Kidney (tissue), 14 donors: ENCODE measurements around the gene KIF5C. TPM values are rescaled to one million over a fixed set of nuclear protein-coding genes. Genes with fewer than 3 reads are reported as not detected.

Source experiments
- DNase-seq, 5 donors: peaks; one replicate each; pipeline ENCODE4 v3.0.0-alpha.2; 2013 to 2020
- FAIRE-seq: peaks from 2 replicates; lab custom pipeline; 2012; peaks lifted over from hg19 to GRCh38; lab: Jason Lieb, UNC
- H3K27ac ChIP-seq, 2 donors: one replicate each; pipeline ENCODE4 v1.7.0; 2013; ENCODE audit warnings: low read depth in 2 of 2, low read length in 2 of 2, inconsistent platforms in 1 of 2
- H3K27me3 ChIP-seq: one replicate; pipeline ENCODE4 v1.7.1; 2013; ENCODE audit warnings: low read length, inconsistent platforms; ENCODE audit not compliant: control insufficient read depth, insufficient read depth
- H3K36me3 ChIP-seq, 3 donors: one replicate each; pipeline versions ENCODE4 v1.7.0 to v1.7.1; 2013; ENCODE audit warnings: low read length in 3 of 3, control low read depth in 1 of 3, inconsistent platforms in 1 of 3; ENCODE audit not compliant: insufficient read depth in 3 of 3, control insufficient read depth in 2 of 3
- H3K4me1 ChIP-seq, 3 donors: one replicate each; pipeline versions ENCODE4 v1.7.0 to v1.7.1; 2013; ENCODE audit warnings: low read length in 3 of 3, inconsistent platforms in 1 of 3, low read depth in 1 of 3; ENCODE audit not compliant: control insufficient read depth in 2 of 3, insufficient read depth in 2 of 3
- H3K4me3 ChIP-seq, 3 donors: one replicate each; pipeline versions ENCODE4 v1.7.0 to v1.8.1; 2013; ENCODE audit warnings: low read length in 3 of 3, control low read depth in 1 of 3, inconsistent platforms in 1 of 3
- H3K9ac ChIP-seq, 3 donors: one replicate each; pipeline versions ENCODE4 v1.7.0 to v1.7.1; 2013; ENCODE audit warnings: low read length in 3 of 3, control low read depth in 1 of 3, inconsistent platforms in 1 of 3
- H3K9me3 ChIP-seq, 3 donors: one replicate each; pipeline versions ENCODE4 v1.7.0 to v1.7.1; 2013; ENCODE audit warnings: low read length in 3 of 3, control low read depth in 1 of 3, inconsistent platforms in 1 of 3; ENCODE audit not compliant: control insufficient read depth in 2 of 3, insufficient read depth in 1 of 3
- CTCF ChIP-seq: IDR thresholded peaks from 3 replicates; pipeline ENCODE4 v1.5.1; 2012; ENCODE audit warnings: mild to moderate bottlenecking, moderate library complexity, borderline replicate concordance; ENCODE audit not compliant: insufficient read depth; ENCODE audit errors: extremely low read depth
- intact Hi-C: fragments of 100-400 bp; cut with DNase I; formaldehyde crosslinking; loops from one replicate; pipeline ENCODE4 v1.11.1; 2022
- polyA plus RNA-seq: library from polyadenylated mRNA; stranded (reverse); fragments of 350-450 nt; fragmentation: Illumina TruSeq; extraction: RNeasy Lipid Tissue Mini Kit (QIAGEN cat#74804); gene quantifications from one replicate; pipeline ENCODE4 v1.2.3, GENCODE V29; 2014; ENCODE audit warnings: low read depth, low replicate concordance; ENCODE audit not compliant: insufficient read depth
- total RNA-seq: library from RNA; stranded (reverse); fragmentation: NEBNext Ultra II Directional; extraction: Animal tissue kit (Norgen Biotek cat#: 25700); gene quantifications from one replicate; pipeline ENCODE4 v1.2.1, GENCODE V29; 2021
- donor health status: control.
- donor health status: control.
- donor health status: control.
- donor health status: control.
- donor health status: control.
- donor health status: DM: yes; HTN: yes; CAD: no.
- donor health status: Normal renal cell carcinoma (clear cell type).

KIF5C gene
- total and polyA plus RNA-seq, 2 donors from 2014 or later = 1.0 to 3.6 TPM

- intact Hi-C loops = no loop called here
Measured at GRCh38 chr2:149056541-149057255, 181.7 kb downstream of the KIF5C start.

GRCh38 chr2:149057401-149057800 lies 182.4 kb downstream of the KIF5C start:
- H3K4me3 ChIP-seq = no peak overlapping the region
- H3K27me3 ChIP-seq = no peaks in the 10 kb centered on the region
- FAIRE-seq (no peak), DNase-seq (peak in 1 of 5 donors; percentile 60)
- no peak overlapping the region for H3K9ac ChIP-seq
- intact Hi-C loops = no loop called here
- H3K36me3 ChIP-seq = no peaks in the 10 kb centered on the region
- peaks cover 0 to 2% (median 0%) of the 10 kb centered on the region in 3 donors for H3K4me1 ChIP-seq
- H3K27ac ChIP-seq = no peak overlapping the region
- TF ChIP-seq CTCF = no peak
- H3K9me3 ChIP-seq = no peaks in the 10 kb centered on the region

More at GRCh38 chr2:149056541-149057255, 181.7 kb downstream of the KIF5C start:
- peaks cover 0 to 2% (median 0%) of the 10 kb centered on the region in 3 donors for H3K4me1 ChIP-seq
- no peaks in the 10 kb centered on the region for H3K27me3 ChIP-seq
- FAIRE-seq = peak; percentile 45
- H3K9ac ChIP-seq = no peak overlapping the region
- H3K27ac ChIP-seq = no peak overlapping the region
- no peak for DNase-seq
- TF ChIP-seq CTCF = no peak
- H3K36me3 ChIP-seq = no peaks in the 10 kb centered on the region
- no peak overlapping the region for H3K4me3 ChIP-seq
- H3K9me3 ChIP-seq = no peaks in the 10 kb centered on the region

DNA sequence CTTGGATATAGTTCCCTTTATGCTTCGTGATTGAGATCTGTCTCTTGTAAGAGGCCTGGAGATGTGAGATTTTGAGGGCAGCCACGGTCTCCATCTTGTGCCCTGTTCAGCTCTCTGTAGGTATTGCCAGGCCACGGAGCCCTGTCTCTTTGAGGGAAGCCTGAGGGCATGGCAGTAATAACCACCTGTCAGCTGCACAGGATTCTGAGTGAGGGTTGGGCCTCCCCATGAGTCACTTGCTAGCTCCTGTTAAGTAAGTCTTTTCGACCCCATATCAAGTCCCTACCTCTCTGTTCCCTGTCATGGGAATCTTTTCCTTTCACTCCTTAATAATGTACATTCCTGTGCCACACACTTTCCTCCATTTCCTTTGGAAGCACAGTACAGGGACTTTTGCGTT lies 183.9 kb downstream of the KIF5C start:
- Histone ChIP-seq H3K9ac (no peak overlapping the region), H3K4me3 (no peak overlapping the region), H3K36me3 (no peaks in the 10 kb centered on the region), H3K4me1 (peaks cover 0 to 2% (median 0%) of the 10 kb centered on the region in 3 donors), H3K9me3 (no peaks in the 10 kb centered on the region), H3K27ac (no peak overlapping the region), H3K27me3 (no peaks in the 10 kb centered on the region)
- FAIRE-seq (no peak), DNase-seq (no peak)
- TF ChIP-seq CTCF = no peak
- intact Hi-C loops = no loop called here

GRCh38 chr2:149059822-149060221 lies 184.8 kb downstream of the KIF5C start:
- no peaks in the 10 kb centered on the region for H3K27me3 ChIP-seq

More at GRCh38 chr2:149059822-149060221, 184.8 kb downstream of the KIF5C start:
- no peak for FAIRE-seq
- no peak overlapping the region for H3K27ac ChIP-seq
- no peak overlapping the region for H3K9ac ChIP-seq
- no peak overlapping the region for H3K4me3 ChIP-seq
- intact Hi-C loops = no loop called here
- H3K36me3 ChIP-seq = no peaks in the 10 kb centered on the region
- no peak for DNase-seq
- H3K4me1 ChIP-seq = peaks cover 0 to 2% (median 0%) of the 10 kb centered on the region in 3 donors
- no peak for TF ChIP-seq CTCF
- no peaks in the 10 kb centered on the region for H3K9me3 ChIP-seq
